Loucy (cell line): Measurements from ENCODE around the gene RBPMS2.

Source experiments
- CTCF ChIP-seq: fragments of 200-600 bp; sonication (generic); conservative IDR thresholded peaks from 2 replicates; pipeline ENCODE4 v1.5.1; 2014; ENCODE audit warnings: mild to moderate bottlenecking, antibody characterized with exemption, low read length
- EZH2phosphoT487 ChIP-seq: fragments of 200-600 bp; IDR thresholded peaks from 2 replicates; pipeline ENCODE4 v1.6.1; 2018; ENCODE audit warnings: antibody characterized with exemption, mild to moderate bottlenecking, moderate library complexity, borderline replicate concordance

GRCh38 chr15:64754663-64755426 lies 20.5 kb downstream of the RBPMS2 start:
- no peak for TF ChIP-seq CTCF
- no peak for TF ChIP-seq EZH2phosphoT487
